ENCODE results near the gene SLC26A11.

SLC26A11 gene

DNA sequence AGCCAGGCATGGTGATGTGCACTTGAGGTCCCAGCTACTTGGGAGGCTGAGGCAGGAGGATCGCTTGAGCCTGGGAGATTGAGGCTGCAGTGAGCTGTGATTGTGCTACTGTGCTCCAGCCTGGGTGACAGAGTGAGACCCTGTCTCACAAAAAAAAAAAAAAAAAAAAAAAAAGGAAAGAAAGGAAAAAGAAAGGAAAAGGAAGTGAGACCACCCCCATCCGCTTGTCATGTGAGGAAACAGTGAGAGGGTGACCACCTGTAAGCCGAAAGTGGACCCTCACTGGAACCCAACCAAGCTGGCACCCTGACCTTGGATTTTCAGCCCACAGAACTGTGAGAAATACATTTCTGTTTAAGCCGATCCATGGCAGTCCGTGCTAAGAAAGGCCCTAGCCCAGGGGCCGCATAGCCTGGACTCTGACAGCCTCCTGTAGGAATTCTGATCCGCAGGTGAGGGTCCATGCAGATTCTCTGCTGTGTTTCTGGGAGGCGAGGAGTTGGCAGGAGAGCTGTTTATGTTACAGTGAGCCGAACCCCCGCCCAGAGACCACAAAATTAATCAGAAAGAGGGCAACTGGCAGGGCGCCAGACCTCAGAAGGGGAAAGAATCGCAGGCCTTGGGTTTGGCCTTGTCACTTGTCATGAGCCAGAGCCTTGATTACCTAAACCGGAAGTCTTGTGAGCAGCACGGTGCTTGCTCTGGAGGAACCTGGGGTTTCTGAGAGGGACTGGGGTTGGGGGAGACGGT is 1.0 kb upstream of the SLC26A11 start:
- in situ Hi-C loops (cut with HindIII; ENCODE audit: low sequenced_read_pairs): no loop called here
- peak; percentile 80 for DNase-seq (ENCODE audit: low read depth)

DNA sequence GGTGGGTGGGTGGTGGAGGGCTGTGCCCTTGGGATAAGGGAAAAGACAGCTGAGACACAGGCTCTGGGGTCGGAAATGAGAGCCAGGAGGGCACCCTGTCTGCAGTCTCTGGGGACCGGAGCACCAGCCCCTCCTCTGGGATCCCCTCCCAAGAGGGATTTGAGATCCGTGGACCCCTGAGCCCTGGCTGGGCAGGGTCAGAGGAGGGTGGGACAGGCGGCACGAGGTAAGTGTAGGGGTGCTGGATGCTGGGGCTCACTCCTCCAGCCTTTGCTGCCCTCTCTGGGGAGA is 519 bp upstream of the SLC26A11 start:
- peak overlapping the region; percentile 59 for H3K4me3 ChIP-seq (ENCODE audit: low read depth, low read length)
- TF ChIP-seq, protein P1, sequence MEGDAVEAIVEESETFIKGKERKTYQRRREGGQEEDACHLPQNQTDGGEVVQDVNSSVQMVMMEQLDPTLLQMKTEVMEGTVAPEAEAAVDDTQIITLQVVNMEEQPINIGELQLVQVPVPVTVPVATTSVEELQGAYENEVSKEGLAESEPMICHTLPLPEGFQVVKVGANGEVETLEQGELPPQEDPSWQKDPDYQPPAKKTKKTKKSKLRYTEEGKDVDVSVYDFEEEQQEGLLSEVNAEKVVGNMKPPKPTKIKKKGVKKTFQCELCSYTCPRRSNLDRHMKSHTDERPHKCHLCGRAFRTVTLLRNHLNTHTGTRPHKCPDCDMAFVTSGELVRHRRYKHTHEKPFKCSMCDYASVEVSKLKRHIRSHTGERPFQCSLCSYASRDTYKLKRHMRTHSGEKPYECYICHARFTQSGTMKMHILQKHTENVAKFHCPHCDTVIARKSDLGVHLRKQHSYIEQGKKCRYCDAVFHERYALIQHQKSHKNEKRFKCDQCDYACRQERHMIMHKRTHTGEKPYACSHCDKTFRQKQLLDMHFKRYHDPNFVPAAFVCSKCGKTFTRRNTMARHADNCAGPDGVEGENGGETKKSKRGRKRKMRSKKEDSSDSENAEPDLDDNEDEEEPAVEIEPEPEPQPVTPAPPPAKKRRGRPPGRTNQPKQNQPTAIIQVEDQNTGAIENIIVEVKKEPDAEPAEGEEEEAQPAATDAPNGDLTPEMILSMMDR (IDR thresholded peaks at IDR 0.05; ENCODE audit: low read depth, low read length, missing control alignments): no peak
- in situ Hi-C loops (cut with HindIII; ENCODE audit: low sequenced_read_pairs): no loop called here
- DNase-seq (ENCODE audit: low read depth): no peak

More for the DNA sequence above, 1.0 kb upstream of the SLC26A11 start:
- peak overlapping the region; percentile 59 for H3K4me3 ChIP-seq (ENCODE audit: low read depth, low read length)
- TF ChIP-seq, protein P1 (IDR thresholded peaks at IDR 0.05; ENCODE audit: low read depth, low read length, missing control alignments): no peak

DNA sequence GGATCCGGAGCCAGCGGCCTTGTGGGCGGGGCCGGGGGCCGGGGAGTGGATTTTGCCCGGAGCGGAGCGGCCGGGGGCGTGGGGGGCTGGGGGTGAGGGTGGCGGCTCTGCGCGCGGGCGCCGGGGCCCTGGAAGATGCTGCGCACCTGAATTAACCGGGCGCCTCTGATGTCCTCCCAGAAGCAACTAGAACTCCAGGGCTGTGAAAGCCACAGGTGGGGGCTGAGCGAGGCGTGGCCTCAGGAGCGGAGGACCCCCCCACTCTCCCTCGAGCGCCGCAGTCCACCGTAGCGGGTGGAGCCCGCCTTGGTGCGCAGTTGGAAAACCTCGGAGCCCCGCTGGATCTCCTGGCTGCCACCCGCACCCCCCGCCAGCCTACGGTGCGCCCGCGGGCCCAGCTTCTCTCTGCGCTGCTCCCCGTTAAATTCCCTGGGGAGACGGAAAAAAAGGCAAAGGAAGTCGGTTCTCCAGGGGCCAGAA is 549 bp downstream of the SLC26A11 start:
- in situ Hi-C loops (cut with HindIII; ENCODE audit: low sequenced_read_pairs): no loop called here
- H3K4me3 ChIP-seq (ENCODE audit: low read depth, low read length): peak overlapping the region; percentile 59
- TF ChIP-seq, protein P1 (IDR thresholded peaks at IDR 0.05; ENCODE audit: low read depth, low read length, missing control alignments): no peak
- DNase-seq (ENCODE audit: low read depth): no peak

DNA sequence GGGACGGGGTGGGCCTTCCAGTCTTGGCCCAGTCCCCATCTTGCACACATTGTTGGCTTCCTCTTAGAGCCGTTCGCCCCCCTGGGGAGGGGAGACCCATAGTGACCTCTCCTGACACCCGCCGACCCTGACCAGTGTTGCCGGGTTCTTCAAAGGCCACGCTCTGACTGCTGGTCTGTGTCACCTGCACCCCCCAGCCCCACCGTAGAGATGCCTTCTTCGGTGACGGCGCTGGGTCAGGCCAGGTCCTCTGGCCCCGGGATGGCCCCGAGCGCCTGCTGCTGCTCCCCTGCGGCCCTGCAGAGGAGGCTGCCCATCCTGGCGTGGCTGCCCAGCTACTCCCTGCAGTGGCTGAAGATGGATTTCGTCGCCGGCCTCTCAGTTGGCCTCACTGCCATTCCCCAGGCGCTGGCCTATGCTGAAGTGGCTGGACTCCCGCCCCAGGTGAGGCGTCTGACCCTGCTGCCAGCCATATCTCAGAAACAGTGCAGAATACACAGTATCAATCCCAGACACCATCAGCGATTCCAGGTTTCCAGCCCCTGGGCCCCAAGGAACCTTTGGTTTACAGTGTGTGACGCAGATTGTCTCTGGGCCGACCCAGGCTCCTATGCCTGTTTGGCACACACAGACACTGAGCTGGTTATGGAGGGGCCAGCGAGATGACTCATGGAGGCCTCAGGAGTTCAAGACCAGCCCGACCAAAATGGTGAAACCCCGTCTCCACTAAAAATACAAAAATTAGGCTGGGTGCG is 1.3 kb downstream of the SLC26A11 start:
- in situ Hi-C loops (cut with HindIII; ENCODE audit: low sequenced_read_pairs): no loop called here
- TF ChIP-seq, protein P1 (IDR thresholded peaks at IDR 0.05; ENCODE audit: low read depth, low read length, missing control alignments): no peak
- no peak for DNase-seq (ENCODE audit: low read depth)
- H3K4me3 ChIP-seq (ENCODE audit: low read depth, low read length): peak overlapping the region; percentile 59

DNA sequence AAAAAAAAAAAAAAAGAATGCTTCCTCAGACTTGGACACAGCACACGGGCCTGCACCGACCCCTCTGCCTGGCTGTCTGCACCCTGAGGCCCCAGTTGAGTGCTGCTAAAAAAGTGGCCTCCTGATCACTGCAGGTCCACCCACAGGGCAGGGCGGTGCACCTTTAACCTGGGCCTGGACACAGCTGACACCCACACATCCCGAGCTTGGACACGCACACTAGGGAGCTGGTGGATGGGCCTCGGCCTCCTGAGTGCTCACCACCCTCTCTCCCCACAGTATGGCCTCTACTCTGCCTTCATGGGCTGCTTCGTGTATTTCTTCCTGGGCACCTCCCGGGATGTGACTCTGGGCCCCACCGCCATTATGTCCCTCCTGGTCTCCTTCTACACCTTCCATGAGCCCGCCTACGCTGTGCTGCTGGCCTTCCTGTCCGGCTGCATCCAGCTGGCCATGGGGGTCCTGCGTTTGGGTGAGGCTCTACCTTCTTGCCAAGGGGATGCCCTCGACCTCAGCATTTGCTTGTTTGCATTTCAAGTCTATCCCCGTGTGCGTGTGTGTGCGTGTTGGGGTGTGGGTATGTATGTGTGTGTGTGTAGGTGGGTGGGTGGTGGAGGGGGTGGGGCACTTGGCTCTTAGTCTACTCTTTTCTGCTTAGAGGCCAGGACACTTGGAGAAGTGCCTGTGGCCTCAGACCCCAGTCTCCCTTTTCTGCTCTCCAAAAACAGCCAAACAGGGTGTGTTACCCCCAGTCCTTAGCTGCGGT is 2.3 kb downstream of the SLC26A11 start:
- TF ChIP-seq, protein P1 (IDR thresholded peaks at IDR 0.05; ENCODE audit: low read depth, low read length, missing control alignments): no peak
- no peak overlapping the region for H3K4me3 ChIP-seq (ENCODE audit: low read depth, low read length)
- in situ Hi-C loops (cut with HindIII; ENCODE audit: low sequenced_read_pairs): no loop called here
- DNase-seq (ENCODE audit: low read depth): no peak

DNA sequence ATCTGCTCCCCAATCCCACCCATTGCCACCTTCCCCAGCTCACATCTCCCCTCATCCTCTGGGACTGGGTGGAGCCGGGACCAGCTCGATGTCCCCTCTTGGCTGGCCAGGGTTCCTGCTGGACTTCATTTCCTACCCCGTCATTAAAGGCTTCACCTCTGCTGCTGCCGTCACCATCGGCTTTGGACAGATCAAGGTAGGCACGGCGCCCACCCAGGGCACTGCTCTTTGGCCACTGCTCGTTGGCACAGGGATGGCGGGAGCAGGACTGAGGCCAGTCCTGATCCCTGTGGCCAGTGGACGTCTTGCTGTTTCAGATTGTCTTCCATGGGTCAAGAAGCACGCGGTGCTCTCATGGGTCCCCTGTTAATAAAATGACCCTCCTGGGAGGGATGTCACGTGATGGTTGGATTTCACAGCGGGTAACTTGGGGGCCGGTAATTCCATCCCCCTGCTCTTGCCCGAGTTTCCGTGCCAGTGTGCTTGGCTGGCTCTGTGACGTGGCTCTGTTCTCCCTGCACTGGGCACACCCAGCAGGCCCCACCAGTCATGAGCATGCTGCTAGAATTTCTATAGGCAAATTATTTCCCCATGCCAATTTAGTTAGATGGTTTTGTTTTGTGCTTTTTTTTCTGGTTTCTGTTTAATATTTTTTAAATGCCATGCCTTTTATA is 3.1 kb downstream of the SLC26A11 start:
- DNase-seq (ENCODE audit: low read depth): no peak
- H3K4me3 ChIP-seq (ENCODE audit: low read depth, low read length): no peak overlapping the region
- in situ Hi-C loops (cut with HindIII; ENCODE audit: low sequenced_read_pairs): no loop called here
- TF ChIP-seq, protein P1 (IDR thresholded peaks at IDR 0.05; ENCODE audit: low read depth, low read length, missing control alignments): no peak
